ENCODE measurements around the gene AGT.
"Not testable (repeated sequence)": the region's sequence is repeated elsewhere in the genome, so short reads cannot be mapped to it uniquely, and the experiment has no call there.

AGT gene

DNA sequence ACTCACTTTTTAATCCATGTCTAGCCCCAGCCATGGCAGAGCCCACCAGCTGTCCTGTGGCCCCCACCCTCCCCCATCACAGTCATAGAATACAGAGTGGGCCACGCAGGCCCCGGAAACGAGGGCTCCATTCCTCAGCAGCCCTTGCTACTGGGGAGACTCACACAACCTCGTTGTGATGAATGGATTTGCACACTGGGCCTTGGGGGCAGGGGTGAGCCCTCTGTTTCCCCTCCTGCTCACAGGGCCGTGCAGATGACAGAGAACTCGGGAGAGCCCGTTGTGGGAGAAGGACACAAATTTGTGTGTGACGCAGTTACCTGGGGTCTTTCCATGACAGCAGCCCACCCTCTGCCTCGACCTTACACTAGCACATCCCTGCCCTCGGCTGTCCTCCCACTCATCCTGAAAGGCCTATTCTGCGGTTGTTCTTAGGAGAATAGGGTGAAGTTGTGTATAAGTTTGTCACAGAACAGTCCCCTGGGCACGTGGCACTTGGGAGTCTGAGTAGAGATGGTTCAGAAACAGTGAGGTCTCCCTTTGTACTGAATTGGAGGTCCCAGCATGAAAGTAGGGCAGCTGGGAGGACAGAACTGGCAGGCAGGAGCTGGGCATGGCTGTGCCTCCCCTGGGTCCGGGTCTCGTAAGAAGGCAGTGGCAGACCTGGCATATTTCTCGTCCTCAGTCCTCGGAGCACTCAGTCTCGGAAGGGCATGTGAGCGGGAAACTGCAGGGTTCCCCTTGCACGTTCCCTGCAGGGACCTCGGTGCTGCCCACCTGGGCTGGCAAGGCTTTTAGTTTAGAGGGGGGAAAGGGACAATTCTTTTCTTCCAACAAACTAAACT, 6.8 kb downstream of the AGT start:
- no peak overlapping the region for H3K4me3 ChIP-seq (ENCODE audit: low read length)
- TF ChIP-seq ZNF274 (IDR thresholded peaks at IDR 0.05; ENCODE audit: low read depth, low read length): no peak

DNA sequence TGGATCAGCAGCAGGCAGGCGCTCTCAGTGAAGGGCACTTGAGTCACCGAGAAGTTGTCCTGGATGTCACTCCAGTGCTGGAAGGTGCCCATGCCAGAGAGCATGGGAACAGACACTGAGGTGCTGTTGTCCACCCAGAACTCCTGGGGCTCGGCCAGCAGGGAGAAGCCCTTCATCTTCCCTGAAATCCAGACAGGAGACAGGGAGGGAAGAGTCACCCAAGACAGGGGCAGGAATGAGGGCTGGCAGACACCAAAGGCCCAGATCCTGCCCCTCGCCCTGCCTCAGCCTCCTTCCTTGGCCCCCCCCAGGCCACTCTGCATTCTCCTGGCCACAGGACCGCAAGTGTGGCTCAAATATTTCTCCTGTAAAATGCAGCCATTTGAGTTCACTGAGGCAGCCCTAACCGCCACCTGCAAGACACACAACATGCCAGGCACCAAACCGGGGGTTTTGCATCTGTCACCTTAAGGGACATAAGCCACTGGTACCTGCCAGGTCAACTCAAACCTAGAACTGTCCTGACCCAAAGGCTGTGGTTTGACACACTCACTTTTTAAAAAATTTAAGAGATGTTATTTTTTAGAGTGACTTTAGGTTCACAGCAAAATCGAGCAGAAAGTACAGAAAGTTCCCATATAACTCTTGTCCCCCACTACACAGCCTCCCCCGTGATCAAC, 7.8 kb downstream of the AGT start:
- TF ChIP-seq ZNF274 (IDR thresholded peaks at IDR 0.05; ENCODE audit: low read depth, low read length): no peak
- no peak overlapping the region for H3K4me3 ChIP-seq (ENCODE audit: low read length)

- H3K4me3 ChIP-seq (ENCODE audit: low read length): no peak overlapping the region
- TF ChIP-seq ZNF274 (IDR thresholded peaks at IDR 0.05; ENCODE audit: low read depth, low read length): no peak
Measured at GRCh38 chr1:230705289-230706019, 8.5 kb downstream of the AGT start.

DNA sequence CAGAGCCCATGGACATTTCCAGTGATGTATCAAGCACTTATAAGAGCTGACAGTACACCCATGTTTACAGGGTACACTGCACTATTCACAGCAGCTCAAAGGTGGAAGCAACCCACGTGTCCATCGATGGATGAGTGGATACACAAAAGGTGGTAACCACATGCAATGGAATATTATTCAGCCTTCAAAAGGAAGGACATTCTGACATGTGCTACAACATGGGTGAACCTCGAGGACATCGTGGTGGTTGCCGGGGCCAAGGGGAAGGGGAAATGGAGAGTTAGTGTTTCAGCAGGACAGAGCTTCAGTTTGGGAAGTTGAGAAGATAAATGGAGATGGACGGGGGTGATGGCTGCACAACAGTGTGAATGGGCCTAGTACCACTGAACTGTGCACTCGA, 9.1 kb downstream of the AGT start:
- no peak for TF ChIP-seq ZNF274 (IDR thresholded peaks at IDR 0.05; ENCODE audit: low read depth, low read length)
- H3K4me3 ChIP-seq (ENCODE audit: low read length): no peak overlapping the region

GRCh38 chr1:230703679-230704385, 10.1 kb downstream of the AGT start:
- TF ChIP-seq ZNF274 (IDR thresholded peaks at IDR 0.05; ENCODE audit: low read depth, low read length): no peak
- H3K4me3 ChIP-seq (ENCODE audit: low read length): no peak overlapping the region

- no peak for TF ChIP-seq ZNF274 (IDR thresholded peaks at IDR 0.05; ENCODE audit: low read depth, low read length)
- no peak overlapping the region for H3K4me3 ChIP-seq (ENCODE audit: low read length)
Measured at GRCh38 chr1:230702934-230703678, 10.8 kb downstream of the AGT start.

DNA sequence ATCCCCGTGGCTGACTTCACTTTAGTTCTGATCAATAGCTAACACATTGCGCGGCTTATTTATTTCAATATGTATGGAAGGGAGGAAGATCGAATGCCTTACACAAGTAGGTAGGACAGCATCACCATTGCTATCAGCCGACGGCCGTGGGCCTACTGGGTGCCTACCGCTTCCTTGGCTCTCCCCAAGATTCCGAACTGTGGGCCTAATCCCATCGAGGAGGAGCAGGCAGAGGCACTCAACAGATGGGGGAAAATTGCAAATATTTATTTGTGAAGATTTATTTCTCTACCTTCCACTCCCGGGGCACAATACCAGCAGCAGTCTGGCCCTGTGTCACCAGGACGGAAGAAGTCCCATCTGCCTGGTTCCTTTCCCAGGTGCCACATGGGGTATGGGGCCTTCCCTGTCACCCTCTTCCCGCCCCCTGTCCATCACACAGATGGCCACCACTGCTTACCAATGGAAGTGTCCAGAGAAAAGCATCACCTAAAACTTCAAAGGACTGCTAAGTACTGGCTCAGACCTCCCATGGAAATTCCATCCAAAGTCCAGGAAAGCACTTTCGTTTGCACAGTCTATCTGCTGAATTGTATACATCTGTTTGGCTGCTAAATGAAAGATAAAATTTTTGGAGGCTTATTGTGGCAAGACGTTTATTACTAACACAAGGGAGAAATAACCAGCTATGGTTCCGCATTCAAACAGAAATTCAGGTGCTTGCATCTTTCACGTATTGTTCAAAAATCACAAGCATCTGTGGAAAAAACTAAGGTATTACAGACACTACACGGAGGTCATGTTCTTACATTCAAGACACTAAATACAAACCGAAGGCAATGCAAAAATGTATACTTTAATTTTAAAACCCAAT, 11.8 kb downstream of the AGT start:
- no peak for TF ChIP-seq ZNF274 (IDR thresholded peaks at IDR 0.05; ENCODE audit: low read depth, low read length)
- no peak overlapping the region for H3K4me3 ChIP-seq (ENCODE audit: low read length)

DNA sequence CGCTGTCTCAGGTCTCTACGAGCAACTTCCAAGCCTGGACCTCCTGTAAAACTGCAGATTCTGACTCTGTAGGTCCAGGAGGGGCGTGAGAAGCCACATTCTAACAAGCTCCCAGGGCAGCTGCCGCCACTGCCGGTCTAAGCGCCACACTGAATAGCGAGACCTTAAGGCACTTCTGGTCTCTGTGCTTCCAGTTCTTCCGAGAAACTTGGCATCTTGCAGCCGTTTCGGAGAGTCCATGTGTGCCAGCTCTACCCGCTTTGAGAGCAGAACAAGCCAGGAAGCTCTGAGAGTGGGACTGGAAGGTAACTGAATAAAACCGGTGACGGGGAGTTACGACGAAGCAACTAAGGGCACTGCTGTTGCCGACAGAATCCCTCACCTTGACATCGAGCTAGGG, 12.5 kb downstream of the AGT start:
- TF ChIP-seq ZNF274 (IDR thresholded peaks at IDR 0.05; ENCODE audit: low read depth, low read length): no peak
- no peak overlapping the region for H3K4me3 ChIP-seq (ENCODE audit: low read length)

DNA sequence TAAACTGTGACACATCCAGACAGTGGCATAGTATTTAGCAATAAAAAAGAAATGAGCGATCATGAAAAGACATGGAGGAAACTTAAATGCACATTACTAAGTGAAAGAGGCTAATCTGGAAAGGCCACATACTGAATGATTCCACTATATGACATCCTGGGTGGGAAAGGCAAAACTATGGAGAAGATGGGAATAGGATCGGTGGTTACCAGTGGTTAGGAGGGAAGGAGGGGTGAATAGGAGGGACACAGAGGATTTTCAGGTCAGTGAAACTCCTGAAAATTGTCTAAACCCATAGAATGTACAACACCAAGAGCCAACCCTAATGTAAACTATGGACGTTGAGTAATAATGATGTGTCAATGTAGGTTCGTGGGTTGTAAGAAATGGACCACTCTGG, 13.8 kb downstream of the AGT start:
- TF ChIP-seq ZNF274 (IDR thresholded peaks at IDR 0.05; ENCODE audit: low read depth, low read length): no peak

GRCh38 chr1:230699716-230700115, 14.2 kb downstream of the AGT start:
- H3K4me3 ChIP-seq (ENCODE audit: low read length): no peak overlapping the region
- no peak for TF ChIP-seq ZNF274 (IDR thresholded peaks at IDR 0.05; ENCODE audit: low read depth, low read length)

More for the DNA sequence above, 13.8 kb downstream of the AGT start:
- H3K4me3 ChIP-seq (ENCODE audit: low read length): no peak overlapping the region

DNA sequence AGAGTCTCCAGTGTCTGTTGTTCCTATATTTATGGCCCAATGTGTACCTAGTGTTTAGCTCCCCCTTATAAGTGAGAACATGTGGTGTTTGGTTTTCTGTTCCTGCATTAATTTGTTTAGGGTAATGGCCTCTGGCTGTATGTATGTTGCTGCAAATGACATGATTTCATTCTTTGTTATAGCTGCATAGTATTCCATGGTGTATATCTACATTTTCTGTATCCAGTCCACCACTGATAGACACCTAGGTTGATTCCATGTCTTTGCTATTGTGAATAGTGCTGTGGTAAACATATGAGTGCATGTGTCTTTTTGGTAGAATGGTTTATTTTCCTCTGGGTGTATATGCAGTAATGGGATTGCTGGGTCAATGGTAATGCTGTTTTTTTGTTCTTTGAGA, 15.0 kb downstream of the AGT start:
- not testable (repeated sequence) for H3K4me3 ChIP-seq (ENCODE audit: low read length)

- H3K4me3 ChIP-seq (ENCODE audit: low read length): no peak overlapping the region
- TF ChIP-seq ZNF274 (IDR thresholded peaks at IDR 0.05; ENCODE audit: low read depth, low read length): no peak
Measured at GRCh38 chr1:230698130-230698529, 15.8 kb downstream of the AGT start.

Measured in GM08714 (cell line).